IMR-90 (cell line): Measurements from ENCODE around the gene CRYGN. TPM values are rescaled to one million over a fixed set of nuclear protein-coding genes. Genes with fewer than 3 reads are reported as not detected.

Experiments
- ATAC-seq: fragments of 200-7000 bp; cut with Tn5 transposase; 2 replicates; pipeline ENCODE4 v1.9.1; 2020; ENCODE audit warnings: low read depth, mild to moderate bottlenecking, moderate library complexity
- BruUV-seq: library from RNA; stranded (reverse); fragments of 400-500 nt; replicated peaks from 2 replicates; lab custom pipeline; 2021; lab: Mats Ljungman, UMichigan
- CTCF ChIA-PET: fragments of 300-600 bp; formaldehyde crosslinking; extraction: SDS; loops from one replicate; lab custom pipeline; 2021; ENCODE audit warnings: antibody characterized with exemption; lab: Yijun Ruan, JAX
- POLR2A ChIA-PET: fragments of 300-600 bp; sonication (Branson Sonifier 250); formaldehyde crosslinking; loops from one replicate; lab custom pipeline; 2022; ENCODE audit warnings: antibody characterized with exemption; ENCODE audit not compliant: unreplicated experiment; lab: Charles Lee
- DNase-seq: peaks from one replicate; pipeline ENCODE4 v3.0.0; 2013
- H2AFZ ChIP-seq: replicated peaks from 2 replicates; pipeline ENCODE3; 2013; ENCODE audit warnings: low read length, mild to moderate bottlenecking; ENCODE audit not compliant: poor library complexity
- H2AK5ac ChIP-seq: 2 replicates; pipeline ENCODE4 v1.6.1; 2013; ENCODE audit warnings: low read depth, low read length, inconsistent platforms
- H2AK9ac ChIP-seq: replicated peaks from 2 replicates; pipeline ENCODE3; 2013; ENCODE audit warnings: mild to moderate bottlenecking, low read depth, low read length, moderate library complexity; ENCODE audit not compliant: poor library complexity
- H2BK120ac ChIP-seq: 2 replicates; pipeline ENCODE4 v1.6.1; 2013; ENCODE audit warnings: low read depth, low read length, inconsistent platforms
- H2BK15ac ChIP-seq: 3 replicates; pipeline ENCODE4 v1.6.1; 2013; ENCODE audit warnings: low read depth, low read length, inconsistent platforms
- H2BK20ac ChIP-seq: 2 replicates; pipeline ENCODE4 v1.6.1; 2013; ENCODE audit warnings: low read depth, mild to moderate bottlenecking, inconsistent platforms, low read length, moderate library complexity
- H2BK5ac ChIP-seq: 2 replicates; pipeline ENCODE4 v1.6.1; 2013; ENCODE audit warnings: mild to moderate bottlenecking, low read depth, low read length, inconsistent platforms; ENCODE audit not compliant: poor library complexity, severe bottlenecking
- H3K14ac ChIP-seq: replicated peaks from 2 replicates; pipeline ENCODE4 v1.6.1; 2013; ENCODE audit warnings: low read depth, low read length, inconsistent platforms
- H3K18ac ChIP-seq: 2 replicates; pipeline ENCODE4 v1.6.1; 2013; ENCODE audit warnings: low read depth, low read length, control low read depth
- H3K23ac ChIP-seq: 2 replicates; pipeline ENCODE4 v1.6.1; 2013; ENCODE audit warnings: low read depth, low read length, inconsistent platforms
- H3K27ac ChIP-seq: 2 replicates; pipeline ENCODE4 v1.5.1; 2013; ENCODE audit warnings: mild to moderate bottlenecking, control low read depth, low read length; ENCODE audit not compliant: insufficient read depth
- H3K27me3 ChIP-seq: 2 replicates; pipeline ENCODE4 v1.6.1; 2013; ENCODE audit warnings: low read length; ENCODE audit not compliant: control insufficient read depth, insufficient read depth
- H3K36me3 ChIP-seq: 2 replicates; pipeline ENCODE4 v1.6.1; 2013; ENCODE audit warnings: low read length, mixed read lengths; ENCODE audit not compliant: control insufficient read depth, insufficient read depth
- H3K4ac ChIP-seq: 2 replicates; pipeline ENCODE4 v1.6.1; 2013; ENCODE audit warnings: low read depth, low read length, inconsistent platforms
- H3K4me1 ChIP-seq: 2 replicates; pipeline ENCODE4 v1.6.1; 2013; ENCODE audit warnings: low read length, mixed read lengths; ENCODE audit not compliant: control insufficient read depth, insufficient read depth
- H3K4me2 ChIP-seq: 2 replicates; pipeline ENCODE4 v1.6.1; 2013; ENCODE audit warnings: low read depth, mild to moderate bottlenecking, control low read depth, low read length, moderate library complexity
- H3K4me3 ChIP-seq: 2 replicates; pipeline ENCODE4 v1.5.1; 2013; ENCODE audit warnings: low read depth, mild to moderate bottlenecking, control low read depth, low read length, moderate library complexity; ENCODE audit not compliant: insufficient read depth
- H3K56ac ChIP-seq: 2 replicates; pipeline ENCODE4 v1.6.1; 2013; ENCODE audit warnings: low read length, inconsistent platforms; ENCODE audit not compliant: insufficient read depth; ENCODE audit errors: extremely low read depth
- H3K79me1 ChIP-seq, 2 experiments: 2 replicates each; pipeline ENCODE4 v1.6.1; 2013; ENCODE audit warnings: low read length in 2 of 2, inconsistent platforms in 1 of 2, low read depth in 1 of 2
- H3K9ac ChIP-seq: 2 replicates; pipeline ENCODE4 v1.6.1; 2013; ENCODE audit warnings: low read depth, low read length, control low read depth
- H3K9me1 ChIP-seq: 2 replicates; pipeline ENCODE4 v1.6.1; 2013; ENCODE audit warnings: low read length, inconsistent platforms; ENCODE audit not compliant: insufficient read depth
- H3K9me3 ChIP-seq: 2 replicates; pipeline ENCODE4 v1.6.1; 2013; ENCODE audit warnings: low read length; ENCODE audit not compliant: control insufficient read depth, insufficient read depth
- H4K20me1 ChIP-seq: 2 replicates; pipeline ENCODE4 v1.6.1; 2013; ENCODE audit warnings: low read length, inconsistent platforms; ENCODE audit not compliant: insufficient read depth
- H4K5ac ChIP-seq: 2 replicates; pipeline ENCODE4 v1.6.1; 2013; ENCODE audit warnings: mild to moderate bottlenecking, low read depth, low read length, control low read depth
- H4K8ac ChIP-seq, 2 experiments: 2 replicates each; pipeline ENCODE4 v1.6.1; 2013; ENCODE audit warnings: low read depth in 2 of 2, low read length in 2 of 2, control low read depth in 1 of 2, inconsistent platforms in 1 of 2
- H4K91ac ChIP-seq: 2 replicates; pipeline ENCODE4 v1.6.1; 2013; ENCODE audit warnings: low read depth, low read length, inconsistent platforms; ENCODE audit not compliant: insufficient read depth
- CTCF ChIP-seq: conservative IDR thresholded peaks from 2 replicates; pipeline ENCODE4 v1.5.1; 2012; ENCODE audit warnings: mild to moderate bottlenecking, low read depth, low read length, improper control_type of control experiment
- ELK1 ChIP-seq: fragments of 150-350 bp; IDR thresholded peaks from 2 replicates; pipeline ENCODE4 v1.6.1; 2016; ENCODE audit warnings: low read depth, mild to moderate bottlenecking, low read length, moderate library complexity, borderline replicate concordance
- FOS ChIP-seq: fragments of 150-350 bp; IDR thresholded peaks from 2 replicates; pipeline ENCODE4 v1.6.1; 2016; ENCODE audit warnings: low read depth, low read length
- MAFK ChIP-seq: IDR thresholded peaks from 2 replicates; pipeline ENCODE4 v1.6.1; 2012; ENCODE audit warnings: low read depth, low read length, improper control_type of control experiment
- MAZ ChIP-seq: IDR thresholded peaks from 2 replicates; pipeline ENCODE4 v1.6.1; 2012; ENCODE audit warnings: low read depth, mild to moderate bottlenecking, low read length, improper control_type of control experiment, moderate library complexity, borderline replicate concordance
- NFE2L2 ChIP-seq: fragments of 150-350 bp; IDR thresholded peaks from 2 replicates; pipeline ENCODE4 v1.6.1; 2016; ENCODE audit warnings: low read depth, mild to moderate bottlenecking, low read length
- POLR2A ChIP-seq: IDR thresholded peaks from 2 replicates; pipeline ENCODE4 v1.6.1; 2012; ENCODE audit warnings: mild to moderate bottlenecking, low read depth, low read length
- RAD21 ChIP-seq: IDR thresholded peaks from 2 replicates; pipeline ENCODE4 v1.6.1; 2012; ENCODE audit warnings: low read length, improper control_type of control experiment
- RFX5 ChIP-seq: IDR thresholded peaks from 2 replicates; pipeline ENCODE4 v1.8.0; 2012; ENCODE audit warnings: low read depth, mild to moderate bottlenecking, low read length, moderate library complexity
- SMC3 ChIP-seq: fragments of 150-350 bp; IDR thresholded peaks from 2 replicates; pipeline ENCODE4 v1.6.1; 2016; ENCODE audit warnings: low read depth, mild to moderate bottlenecking, antibody characterized with exemption, low read length, moderate library complexity
- USF2 ChIP-seq: fragments of 150-350 bp; IDR thresholded peaks from 2 replicates; pipeline ENCODE4 v1.6.1; 2017; ENCODE audit warnings: mild to moderate bottlenecking, antibody characterized with exemption, low read length, low read depth
- WGBS, 2 experiments: methylation state at CpG; one replicate each; pipeline versions ENCODE4 v1.1.5 to v1.1.7; 2013; ENCODE audit warnings: missing lambda C conversion rate in 2 of 2; ENCODE audit not compliant: insufficient read length in 1 of 2; ENCODE audit errors: extremely low coverage in 2 of 2; 5-methylcytosine and 5-hydroxymethylcytosine counted together
- dilution Hi-C: fragments of 300-500 bp; cut with HindIII; formaldehyde crosslinking; loops from one replicate; pipeline ENCODE4 v1.14.3; 2018; ENCODE audit warnings: low sequenced_read_pairs; ENCODE audit not compliant: unreplicated experiment
- in situ Hi-C: fragments of 300-500 bp; cut with MboI; formaldehyde crosslinking; loops from 3 replicates; pipeline ENCODE4 v1.14.3; 2019; ENCODE audit warnings: low sequenced_read_pairs, inconsistent platforms, mixed read lengths
- intact Hi-C: fragments of 100-400 bp; cut with micrococcal nuclease; formaldehyde crosslinking; loops from 2 replicates; pipeline ENCODE4 v1.10.0; 2022
- polyA plus RNA-seq, 3 experiments: library from polyadenylated mRNA; depleted of rRNA; stranded (reverse); fragments of >200 nt; gene quantifications; 2 replicates each; pipeline ENCODE4 v1.2.3, GENCODE V29; 2012; ENCODE audit warnings: low replicate concordance in 1 of 3
- total RNA-seq: library from RNA; depleted of rRNA; stranded (reverse); fragments of >200 nt; gene quantifications from 2 replicates; pipeline ENCODE4 v1.2.3, GENCODE V29; 2012

The CRYGN gene
- total and polyA plus RNA-seq, 2 of the 4 experiments (the other 2 are of a cell fraction), result not detected

GRCh38 chr7:151431281-151431767, 8.6 kb downstream of the CRYGN start:
- Histone ChIP-seq H4K5ac (no peak overlapping the region), H2AFZ (no peak overlapping the region), H3K18ac (no peak overlapping the region), H3K27me3 (0 out of 2 replicates have a peak, but pooled peaks cover 2% of the 10 kb centered on the region), H2BK5ac (no peak overlapping the region), H4K91ac (no peak overlapping the region), H3K9ac (no peak overlapping the region), H2BK15ac (no peak overlapping the region), H3K4me1 (peaks cover 32% of the 10 kb centered on the region), H2BK120ac (no peak overlapping the region), H4K20me1 (0 out of 2 replicates have a peak, but pooled peaks cover under 1% of the 10 kb centered on the region), H3K4ac (no peak overlapping the region), H2AK5ac (no peak overlapping the region), H3K9me1 (peaks cover 13% of the 10 kb centered on the region), H3K36me3 (no peaks in the 10 kb centered on the region), H3K27ac (no peak overlapping the region), H2AK9ac (no peak overlapping the region), H3K4me2 (no peak overlapping the region), H3K23ac (no peak overlapping the region), H3K4me3 (no peak overlapping the region), H3K79me1 (no peaks in the 10 kb centered on the region; a peak in 1 of 4 replicates), H3K56ac (no peak overlapping the region), H2BK20ac (no peak overlapping the region), H3K14ac (no peak overlapping the region), H4K8ac (no peak overlapping the region), H3K9me3 (no peaks in the 10 kb centered on the region)
- dilution Hi-C loops, result no loop called here
- no peak for TF ChIP-seq MAFK
- TF ChIP-seq RFX5, result no peak
- no peak for TF ChIP-seq FOS
- TF ChIP-seq POLR2A, result no peak
- TF ChIP-seq ELK1, result no peak
- no peak for TF ChIP-seq MAZ
- no peak for TF ChIP-seq NFE2L2
- no peak for TF ChIP-seq RAD21
- no peak for TF ChIP-seq CTCF
- no peak for TF ChIP-seq SMC3
- TF ChIP-seq USF2, result no peak
- intact Hi-C loops, result no loop called here
- WGBS, 2 experiments, result 83% methylated on average over 1 of the region's 13 CpGs; no CpG with 5 or more reads in 1 of the 2 experiments
- ATAC-seq (no peak), DNase-seq (no peak)
- ChIA-PET CTCF (no interaction called here), POLR2A (no interaction called here)
- BruUV-seq, result no TSS peak
- in situ Hi-C loops, result no loop called here
